Panc1 (cell line): ENCODE data around the gene ASF1A. TPM values are rescaled to one million over a fixed set of nuclear protein-coding genes. Genes with fewer than 3 reads are reported as not detected.

Source experiments
- ATAC-seq: fragments of 200-7000 bp; cut with Tn5 transposase; 2 replicates; pipeline ENCODE4 v1.9.1; 2020; ENCODE audit warnings: mild to moderate bottlenecking, moderate library complexity
- Bru-seq: library from RNA; stranded (reverse); fragments of 400-500 nt; gene quantifications from one replicate; lab custom pipeline; 2021; lab: Mats Ljungman, UMichigan
- BruChase-seq, 2 experiments: library from RNA; stranded (reverse); fragments of 400-500 nt; gene quantifications; one replicate each; lab custom pipeline; 2021; lab: Mats Ljungman, UMichigan
- BruUV-seq: library from RNA; stranded (reverse); fragments of 400-500 nt; replicated peaks from 2 replicates; lab custom pipeline; 2021; lab: Mats Ljungman, UMichigan
- CTCF ChIA-PET: fragments of 300-600 bp; sonication (Branson Sonifier 250); formaldehyde crosslinking; loops from one replicate; lab custom pipeline; 2022; ENCODE audit warnings: antibody characterized with exemption; lab: Charles Lee
- POLR2A ChIA-PET: fragments of 300-600 bp; sonication (Branson Sonifier 250); formaldehyde crosslinking; loops from one replicate; lab custom pipeline; 2022; ENCODE audit warnings: antibody characterized with exemption; lab: Charles Lee
- DNase-seq: peaks from one replicate; pipeline ENCODE4 v3.0.0-alpha.2; 2010; ENCODE audit warnings: low read depth, low spot score
- H3K27ac ChIP-seq: 2 replicates; pipeline ENCODE4 v1.5.1; 2011; ENCODE audit warnings: mild to moderate bottlenecking, low read length, inconsistent platforms
- H3K27me3 ChIP-seq: fragments of 200-500 bp; sonication (Bioruptor generic); 2 replicates; pipeline ENCODE4 v1.6.0; 2014; ENCODE audit warnings: low read length, inconsistent platforms; ENCODE audit not compliant: control insufficient read depth, insufficient read depth
- H3K36me3 ChIP-seq: fragments of 200-500 bp; sonication (Bioruptor generic); 2 replicates; pipeline ENCODE4 v1.5.1; 2014; ENCODE audit warnings: inconsistent platforms, mild to moderate bottlenecking, low read length, moderate library complexity; ENCODE audit not compliant: control insufficient read depth, insufficient read depth
- H3K4me1 ChIP-seq: 2 replicates; pipeline ENCODE4 v1.5.1; 2011; ENCODE audit warnings: inconsistent platforms, mild to moderate bottlenecking, low read length, moderate library complexity; ENCODE audit not compliant: control insufficient read depth, insufficient read depth
- H3K4me3 ChIP-seq, 2 experiments: 2 replicates each; pipeline ENCODE4 v1.5.1; 2011 to 2012; ENCODE audit warnings: low read depth in 2 of 2, low read length in 2 of 2, mild to moderate bottlenecking in 2 of 2, inconsistent platforms in 1 of 2, moderate library complexity in 1 of 2
- H3K9me3 ChIP-seq: fragments of 200-500 bp; sonication (Bioruptor generic); 2 replicates; pipeline ENCODE4 v1.5.1; 2014; ENCODE audit warnings: low read depth, mild to moderate bottlenecking, inconsistent platforms, low read length, moderate library complexity; ENCODE audit not compliant: control insufficient read depth, insufficient read depth
- CTCF ChIP-seq: fragments of 450-650 bp; IDR thresholded peaks from 2 replicates; pipeline ENCODE4 v1.5.1; 2017; ENCODE audit warnings: mild to moderate bottlenecking
- POLR2AphosphoS5 ChIP-seq: IDR thresholded peaks from 2 replicates; pipeline ENCODE4 v1.6.1; 2012; ENCODE audit warnings: mild to moderate bottlenecking, low read depth, low read length, moderate library complexity
- REST ChIP-seq, 2 experiments: IDR thresholded peaks; 2 replicates each; pipeline ENCODE4 v1.6.1; 2011 to 2012; ENCODE audit warnings: low read depth in 2 of 2, control low read depth in 1 of 2, low read length in 1 of 2, mild to moderate bottlenecking in 1 of 2, moderate library complexity in 1 of 2; ENCODE audit not compliant: insufficient read depth in 1 of 2
- SIN3A ChIP-seq: IDR thresholded peaks from 2 replicates; pipeline ENCODE4 v1.6.1; 2012; ENCODE audit warnings: low read depth, mild to moderate bottlenecking, low read length, moderate library complexity, borderline replicate concordance; ENCODE audit not compliant: insufficient read depth
- TCF7L2 ChIP-seq: IDR thresholded peaks from 2 replicates; pipeline ENCODE4 v1.6.1; 2011; ENCODE audit warnings: mild to moderate bottlenecking, low read depth, low read length, inconsistent platforms
- in situ Hi-C: cut with HindIII; loops from 2 replicates; pipeline ENCODE4 v1.10.0; 2016; ENCODE audit warnings: low sequenced_read_pairs, low pct_unique_long_range_greater_than_20kb
- intact Hi-C: fragments of 100-400 bp; cut with micrococcal nuclease; formaldehyde crosslinking; loops from one replicate; pipeline ENCODE4 v1.10.0; 2022; ENCODE audit not compliant: unreplicated experiment
- long read RNA-seq: library from polyadenylated mRNA; unstranded; transcript quantifications from one replicate; pipeline ENCODE4 v2.0.0, GENCODE V29; 2021; ENCODE audit not compliant: unreplicated experiment
- polyA plus RNA-seq: library from polyadenylated mRNA; unstranded; fragments of >200 nt; gene quantifications from one replicate; pipeline ENCODE4 v1.2.1, GENCODE V29; 2012; ENCODE audit warnings: missing spikeins; ENCODE audit not compliant: insufficient read length
- total RNA-seq: library from RNA; stranded (reverse); gene quantifications from one replicate; pipeline ENCODE4 v1.2.1, GENCODE V29; 2021; ENCODE audit not compliant: unreplicated experiment

ASF1A gene
- total RNA-seq (28.5 TPM), Bru-seq, nascent RNA (percentile 87 among the genes with signal in this experiment), BruChase-seq, experiment 1, labeled RNA remaining after a 2-hour chase (percentile 78 among the genes with signal in this experiment), BruChase-seq, experiment 2, labeled RNA remaining after a 6-hour chase (percentile 78 among the genes with signal in this experiment)
- 14.0 TPM for polyA plus RNA-seq
- long read RNA-seq, transcript ASF1A-201 (4 exons, 2,362 nt) = major isoform, 55 of 58 reads
- long read RNA-seq, partial matches to known transcripts = 0 of 58 reads
- long read RNA-seq, other reads (novel, unspliced or antisense) = 3 of 58 reads

- DNase-seq = peak; percentile 93
- POLR2A ChIA-PET = no interaction called here
- peak within 1 kb of the TSS; percentile 96 for H3K27ac ChIP-seq
- H3K36me3 ChIP-seq = peaks cover 8% of the 10 kb centered on the region; the same call in 1 of the 2 replicates
- in situ Hi-C loops = no loop called here
- intact Hi-C loops = loop anchor here (5.0 kb wide), 1 partner anchor 218 kb away; no protein-coding TSS in a partner anchor
- no peaks in the 10 kb centered on the region for H3K27me3 ChIP-seq
- CTCF ChIA-PET = no interaction called here
- peak; percentile 90 for TF ChIP-seq POLR2AphosphoS5
- TF ChIP-seq TCF7L2 = peak; percentile 88
- peak; percentile 91 for TF ChIP-seq CTCF
- TF ChIP-seq REST (IDR thresholded peaks at IDR 0.05; ENCODE audit: insufficient read depth in 1 of 2, low read depth in 2 of 2, low read length in 1 of 2) = no peak
- TF ChIP-seq SIN3A = 0 out of 2 replicates have a peak, but pooled peaks have one; percentile 16
- BruUV-seq = no TSS peak
- H3K4me1 ChIP-seq = peaks cover 35% of the 10 kb centered on the region
- no peaks in the 10 kb centered on the region for H3K9me3 ChIP-seq
- peak within 1 kb of the TSS; percentile 91 to 98 for H3K4me3 ChIP-seq
- ATAC-seq = peak; percentile 93
Observed at GRCh38 chr6:118893807-118894424, at the start of gene ASF1A. Gene ASF1A, plus strand, starts transcription at chr6:118894152. Its CDS starts 262 bp downstream, at chr6:118894414.

- no peaks in the 10 kb centered on the region for H3K36me3 ChIP-seq
- intact Hi-C loops = no loop called here
- no peak for ATAC-seq
Observed at GRCh38 chr6:118844915-118845314, 49.0 kb upstream of the ASF1A start.

More at GRCh38 chr6:118844915-118845314, 49.0 kb upstream of the ASF1A start:
- Histone ChIP-seq H3K27ac (no peak overlapping the region), H3K4me1 (no peaks in the 10 kb centered on the region), H3K9me3 (no peaks in the 10 kb centered on the region), H3K4me3 (no peak overlapping the region), H3K27me3 (no peaks in the 10 kb centered on the region)
- in situ Hi-C loops = no loop called here
- no peak for DNase-seq
- CTCF ChIA-PET = no interaction called here
- POLR2A ChIA-PET = no interaction called here
- no TSS peak for BruUV-seq
- TF ChIP-seq REST (IDR thresholded peaks at IDR 0.05; ENCODE audit: insufficient read depth in 1 of 2, low read depth in 2 of 2, low read length in 1 of 2) = no peak
- TF ChIP-seq CTCF = no peak
- no peak for TF ChIP-seq SIN3A
- TF ChIP-seq TCF7L2 = no peak
- no peak for TF ChIP-seq POLR2AphosphoS5
